ENCODE results near the gene CLCN7. TPM values are rescaled to one million over a fixed set of nuclear protein-coding genes. Genes with fewer than 3 reads are reported as not detected.

Gene CLCN7
- total RNA-seq, 2 experiments from 2014 or later, result 31.1 to 62.4 TPM

- CTCF ChIA-PET (ENCODE audit: unreplicated experiment), result no interaction called here
- H3K9me2 ChIP-seq (ENCODE audit: insufficient read depth, low read length), result no peaks in the 10 kb centered on the region
- POLR2A ChIA-PET, result no interaction called here
Observed at GRCh38 chr16:1458977-1459341, 15.9 kb downstream of the CLCN7 start.

GRCh38 chr16:1458336-1458976, 16.4 kb downstream of the CLCN7 start:
- ChIA-PET POLR2A (no interaction called here), CTCF (ENCODE audit: unreplicated experiment) (no interaction called here)
- Histone ChIP-seq H2AFZ (ENCODE audit: low read length) (no peak overlapping the region), H4K20me1 (ENCODE audit: insufficient read depth, low read length) (no peaks in the 10 kb centered on the region), H3K27ac (ENCODE audit: low read depth, low read length, poor library complexity, severe bottlenecking) (peak overlapping the region; percentile 34), H3K4me3 (ENCODE audit: low read depth, low read length, poor library complexity, severe bottlenecking) (no peak overlapping the region), H3K4me2 (ENCODE audit: low read length) (no peak overlapping the region), H3K9me3 (ENCODE audit: low read length) (no peaks in the 10 kb centered on the region), H3K4me1 (ENCODE audit: insufficient read depth, low read length, poor library complexity, severe bottlenecking) (peaks cover 9% of the 10 kb centered on the region), H3K79me2 (ENCODE audit: insufficient read depth, low read depth, low read length) (no peaks in the 10 kb centered on the region), H3K9me2 (ENCODE audit: insufficient read depth, low read length) (no peaks in the 10 kb centered on the region), H3K36me3 (ENCODE audit: insufficient read depth, low read length) (peaks cover 9% of the 10 kb centered on the region; the same call in 1 of the 2 replicates)
- intact Hi-C loops (cut with micrococcal nuclease; ENCODE audit: unreplicated experiment), result no loop called here
- no peak for DNase-seq (ENCODE audit: low spot score)
- TF ChIP-seq EZH2phosphoT487 (IDR thresholded peaks at IDR 0.05; ENCODE audit: borderline replicate concordance, low read depth, low read length) (no peak), CTCF (conservative IDR thresholded peaks at IDR 0.05; ENCODE audit: low read length) (no peak)
- BruUV-seq (replicated peaks), result no TSS peak

More at GRCh38 chr16:1458977-1459341, 15.9 kb downstream of the CLCN7 start:
- peak; percentile 37 for DNase-seq (ENCODE audit: low spot score)
- Histone ChIP-seq H3K9me3 (ENCODE audit: low read length) (no peaks in the 10 kb centered on the region), H3K4me3 (ENCODE audit: low read depth, low read length, poor library complexity, severe bottlenecking) (no peak overlapping the region), H3K27ac (ENCODE audit: low read depth, low read length, poor library complexity, severe bottlenecking) (peak overlapping the region; percentile 34), H3K4me2 (ENCODE audit: low read length) (no peak overlapping the region), H3K36me3 (ENCODE audit: insufficient read depth, low read length) (peaks cover 9% of the 10 kb centered on the region; the same call in 1 of the 2 replicates), H3K4me1 (ENCODE audit: insufficient read depth, low read length, poor library complexity, severe bottlenecking) (peaks cover 9% of the 10 kb centered on the region), H2AFZ (ENCODE audit: low read length) (no peak overlapping the region), H4K20me1 (ENCODE audit: insufficient read depth, low read length) (no peaks in the 10 kb centered on the region), H3K79me2 (ENCODE audit: insufficient read depth, low read depth, low read length) (no peaks in the 10 kb centered on the region)
- TF ChIP-seq EZH2phosphoT487 (IDR thresholded peaks at IDR 0.05; ENCODE audit: borderline replicate concordance, low read depth, low read length) (no peak), CTCF (conservative IDR thresholded peaks at IDR 0.05; ENCODE audit: low read length) (no peak)
- BruUV-seq (replicated peaks), result no TSS peak
- intact Hi-C loops (cut with micrococcal nuclease; ENCODE audit: unreplicated experiment), result no loop called here

- Histone ChIP-seq H3K27ac (ENCODE audit: low read depth, low read length, poor library complexity, severe bottlenecking) (no peak overlapping the region), H3K4me1 (ENCODE audit: insufficient read depth, low read length, poor library complexity, severe bottlenecking) (peaks cover 9% of the 10 kb centered on the region), H3K79me2 (ENCODE audit: insufficient read depth, low read depth, low read length) (no peaks in the 10 kb centered on the region), H3K36me3 (ENCODE audit: insufficient read depth, low read length) (peaks cover 9% of the 10 kb centered on the region; the same call in 1 of the 2 replicates), H2AFZ (ENCODE audit: low read length) (no peak overlapping the region), H3K9me3 (ENCODE audit: low read length) (no peaks in the 10 kb centered on the region), H3K4me3 (ENCODE audit: low read depth, low read length, poor library complexity, severe bottlenecking) (no peak overlapping the region), H4K20me1 (ENCODE audit: insufficient read depth, low read length) (no peaks in the 10 kb centered on the region), H3K9me2 (ENCODE audit: insufficient read depth, low read length) (no peaks in the 10 kb centered on the region), H3K4me2 (ENCODE audit: low read length) (no peak overlapping the region)
- BruUV-seq (replicated peaks), result no TSS peak
- TF ChIP-seq CTCF (conservative IDR thresholded peaks at IDR 0.05; ENCODE audit: low read length) (no peak), EZH2phosphoT487 (IDR thresholded peaks at IDR 0.05; ENCODE audit: borderline replicate concordance, low read depth, low read length) (no peak)
- CTCF ChIA-PET (ENCODE audit: unreplicated experiment), result no interaction called here
- POLR2A ChIA-PET, result no interaction called here
- intact Hi-C loops (cut with micrococcal nuclease; ENCODE audit: unreplicated experiment), result no loop called here
- DNase-seq (ENCODE audit: low spot score), result no peak
Observed at GRCh38 chr16:1457489-1458245, 17.2 kb downstream of the CLCN7 start.
